GM19372 (cell line): Measurements from ENCODE around the gene CA10.

Source experiments
- ATAC-seq: cut with Tn5 transposase; IDR thresholded peaks from one replicate; pipeline ENCODE4 v1.9.1; 2021; ENCODE audit warnings: mild to moderate bottlenecking, low read depth, moderate library complexity; ENCODE audit not compliant: unreplicated experiment

CA10 gene

GRCh38 chr17:52158450-52159042 is at the start of gene CA10:
TSS of gene CA10 (minus strand) at chr17:52158714.
- no peak for ATAC-seq

GRCh38 chr17:52207796-52208195 is 49.3 kb upstream of the CA10 start:
- no peak for ATAC-seq

DNA sequence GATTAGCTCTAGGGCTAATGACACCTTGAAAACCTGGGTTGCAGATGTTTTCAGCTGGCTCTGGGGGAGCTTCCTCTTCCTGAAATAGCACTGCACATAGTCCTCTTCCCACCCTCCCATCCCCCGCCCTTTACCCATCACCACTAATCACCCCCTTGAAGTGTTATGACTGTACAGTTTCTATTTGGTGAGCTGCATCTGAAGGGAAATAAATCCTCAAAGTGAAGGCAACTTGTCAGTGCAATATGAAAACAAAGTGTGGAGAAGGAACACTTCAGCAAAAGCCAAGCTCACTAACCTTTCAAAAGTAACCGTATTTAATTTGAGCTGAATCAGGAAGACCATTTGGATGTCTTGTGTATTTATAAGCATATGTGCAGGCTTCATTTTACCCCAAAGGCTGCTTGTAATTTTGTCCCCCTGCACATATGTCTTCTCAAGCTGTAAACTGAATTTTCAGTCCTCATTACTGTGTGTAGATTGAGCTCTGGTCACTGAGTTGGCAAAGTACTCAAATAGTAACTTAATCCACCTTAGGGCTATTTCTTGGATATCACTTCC is 44.1 kb upstream of the CA10 start:
- no peak for ATAC-seq

- ATAC-seq = no peak
These were observed 43.4 kb upstream of the CA10 start for GRCh38 chr17:52201767-52202519.

- ATAC-seq = no peak
These were observed 33.0 kb upstream of the CA10 start for GRCh38 chr17:52191491-52191890.

DNA sequence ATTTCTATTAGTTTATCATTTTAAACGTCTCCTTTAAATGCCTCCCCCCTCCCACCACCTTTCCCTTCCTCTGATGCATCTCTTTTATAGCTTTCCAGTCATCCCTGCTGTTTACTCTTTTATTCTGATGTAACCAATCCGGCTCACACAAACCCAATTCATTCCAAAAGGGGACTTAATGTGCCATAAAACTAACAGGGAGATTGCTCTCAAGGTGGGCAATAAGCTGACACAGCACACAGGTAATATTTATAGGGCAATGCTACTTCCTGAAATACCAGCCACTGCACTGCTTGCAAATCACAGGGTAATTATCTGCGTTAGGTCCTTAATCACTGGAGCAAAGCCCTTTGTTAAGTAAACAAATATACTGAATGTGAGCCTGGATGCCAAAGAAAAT is 23.3 kb upstream of the CA10 start:
- ATAC-seq = no peak

GRCh38 chr17:52178012-52178411 is 19.5 kb upstream of the CA10 start:
- ATAC-seq = no peak

DNA sequence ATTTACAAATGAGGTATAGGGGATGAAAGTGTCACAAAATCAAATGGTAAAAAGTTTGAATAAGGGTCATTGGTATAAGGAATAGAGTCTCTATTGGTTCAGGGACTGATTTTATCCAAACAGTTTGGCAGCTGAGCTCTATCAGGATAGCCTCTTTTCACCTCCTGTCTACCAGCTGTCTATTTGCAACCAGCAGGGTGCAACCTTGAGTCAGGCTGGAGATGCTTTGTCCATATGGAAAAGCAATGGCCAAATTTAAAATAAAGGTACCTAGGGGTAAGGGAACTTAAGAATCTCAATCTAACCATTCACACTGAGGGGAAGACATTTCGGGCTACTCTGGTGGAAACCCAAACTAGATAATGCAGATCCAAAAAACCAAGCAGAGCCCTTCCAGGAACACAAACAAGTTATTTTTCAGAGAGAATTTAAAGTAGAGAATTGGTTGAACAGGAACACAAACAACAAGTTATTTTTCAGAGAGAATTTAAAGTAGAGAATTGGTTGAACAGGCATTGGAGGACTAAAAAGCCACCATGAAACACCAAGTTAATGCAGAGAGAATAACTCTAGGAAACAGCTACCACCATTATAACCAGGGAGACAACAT is 12.6 kb upstream of the CA10 start:
- no peak for ATAC-seq

DNA sequence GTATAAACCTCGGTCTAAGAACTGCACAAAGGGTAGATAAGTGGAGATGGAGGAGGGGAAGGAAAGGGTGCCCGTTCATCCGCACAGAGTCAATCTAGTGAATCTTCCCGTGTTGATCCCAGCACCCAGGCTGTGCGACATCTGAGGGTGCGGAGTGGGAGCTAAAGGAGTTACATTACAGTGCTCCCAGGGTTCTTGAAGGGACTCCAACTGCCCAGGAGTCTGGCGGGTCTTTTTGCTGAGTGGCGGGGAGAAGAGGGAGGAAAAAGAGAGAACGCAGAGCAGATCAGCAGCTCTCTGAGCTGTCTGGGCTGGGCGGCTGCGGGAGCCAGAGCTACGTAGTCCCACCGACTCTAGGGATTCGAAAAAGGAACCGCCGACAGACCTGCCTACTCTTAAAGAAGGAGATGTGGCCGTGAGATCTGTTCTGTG is 1.6 kb upstream of the CA10 start:
- no peak for ATAC-seq

DNA sequence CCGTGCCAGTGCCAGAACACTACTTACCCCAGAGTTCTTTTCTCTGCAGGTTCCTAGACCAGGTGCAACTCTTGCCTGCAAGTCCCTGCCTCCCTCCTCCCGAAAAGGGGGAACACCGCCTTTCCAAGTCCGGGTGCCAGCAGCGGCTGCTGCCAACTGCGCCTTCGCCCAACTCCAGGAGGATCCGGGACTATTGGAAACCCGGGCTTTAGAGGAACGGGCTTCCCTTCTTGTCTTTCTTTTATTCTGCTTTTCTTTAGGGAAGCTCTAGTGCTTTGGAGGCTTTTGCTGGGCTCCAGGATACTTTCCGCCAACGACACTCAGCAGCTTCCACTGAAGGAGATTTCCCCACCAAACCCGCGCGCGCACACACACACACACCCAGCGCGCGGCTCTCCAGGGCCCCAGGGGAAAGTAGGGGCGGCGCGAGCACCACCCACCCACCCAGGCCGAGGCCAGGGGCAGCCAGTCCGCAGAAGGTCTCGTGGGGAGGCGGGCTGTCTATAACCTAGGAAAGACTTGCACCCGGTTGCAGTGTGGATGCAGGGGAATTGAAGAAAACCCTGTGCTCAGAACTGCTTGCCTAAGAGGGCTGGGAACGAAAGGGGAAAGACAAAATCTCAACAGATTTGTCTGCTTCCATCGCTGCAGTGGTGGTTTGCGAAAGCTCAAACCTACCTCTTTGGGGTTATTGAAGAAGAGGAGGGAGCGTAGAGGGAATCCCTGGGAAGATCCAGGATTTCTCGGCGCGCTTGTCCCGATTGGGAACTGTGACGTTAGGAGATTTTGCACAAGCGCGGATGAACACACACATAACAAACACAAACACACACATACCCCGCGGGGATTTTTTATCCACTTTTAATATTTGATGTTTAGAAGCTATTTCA is 977 bp upstream of the CA10 start:
- ATAC-seq = no peak

GRCh38 chr17:52157603-52158449 is 688 bp downstream of the CA10 start:
- no peak for ATAC-seq

- no peak for ATAC-seq
These were observed 1.6 kb downstream of the CA10 start for GRCh38 chr17:52156576-52157570.

GRCh38 chr17:52155301-52155700 is 3.2 kb downstream of the CA10 start:
- no peak for ATAC-seq

- ATAC-seq = no peak
These were observed 4.0 kb downstream of the CA10 start for GRCh38 chr17:52154466-52154865.

DNA sequence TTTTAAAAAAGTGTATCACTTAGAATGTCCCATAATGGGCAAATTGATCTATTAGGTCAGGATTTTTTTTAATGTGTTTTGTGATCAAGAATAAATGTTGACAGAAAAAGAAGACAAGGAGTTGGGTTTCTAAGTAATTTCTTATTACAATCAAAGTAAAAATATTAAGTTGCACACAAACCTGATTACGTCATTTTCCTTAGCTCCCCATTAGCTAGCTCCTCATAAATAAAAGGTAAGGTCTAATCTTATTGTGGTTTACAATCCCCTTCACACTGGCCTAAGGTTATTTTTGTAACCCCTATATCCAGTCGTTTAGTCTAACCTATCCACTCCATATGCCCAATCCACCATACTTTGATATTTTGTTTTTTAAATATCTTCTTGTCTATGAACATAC is 7.6 kb downstream of the CA10 start:
- ATAC-seq = no peak

- ATAC-seq = no peak
These were observed 8.9 kb downstream of the CA10 start for GRCh38 chr17:52149626-52150025.

DNA sequence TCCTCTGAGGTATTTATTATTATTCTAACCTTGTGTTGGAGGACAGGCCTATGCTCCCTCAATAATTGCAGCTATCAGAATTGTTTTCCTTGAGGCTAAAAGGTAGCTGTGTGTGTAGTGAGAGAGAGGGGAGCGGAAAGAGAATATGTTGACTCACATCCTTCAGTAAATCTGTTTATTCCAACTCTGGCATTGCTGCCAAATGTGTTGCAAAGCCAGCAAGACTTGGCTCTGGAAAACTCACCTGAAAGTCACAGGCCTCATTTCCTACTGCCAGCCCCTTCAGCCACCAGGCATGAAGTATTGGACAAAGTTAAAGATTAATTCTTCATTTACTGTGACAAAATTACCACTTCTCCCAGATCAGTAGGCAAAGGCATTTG is 9.6 kb downstream of the CA10 start:
- ATAC-seq = no peak

- no peak for ATAC-seq
These were observed 10.1 kb downstream of the CA10 start for GRCh38 chr17:52148288-52148968.
